Measurements from ENCODE around the gene GYG2.

Gene GYG2

DNA sequence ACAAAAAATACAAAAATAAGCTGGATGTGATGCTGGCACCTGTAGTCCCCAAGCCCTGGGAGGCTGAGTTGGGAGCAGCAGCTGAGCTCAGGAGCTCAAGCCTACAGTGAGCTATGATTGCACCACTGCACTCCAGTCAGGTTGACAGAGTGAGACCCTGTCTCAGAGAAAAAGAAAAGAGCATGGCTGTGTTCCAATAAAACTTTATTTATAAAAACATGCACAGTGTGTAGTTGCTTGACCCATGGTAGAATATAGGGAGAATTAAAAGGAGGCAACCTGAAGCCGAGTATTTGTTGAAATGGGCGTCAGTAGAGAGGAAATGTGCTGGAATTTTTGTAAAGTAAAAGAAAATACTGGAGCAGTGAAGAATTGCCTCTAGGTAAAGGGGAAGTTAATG lies 27.0 kb downstream of the GYG2 start:
- Histone ChIP-seq H3K4me1 (no peaks in the 10 kb centered on the region), H3K27ac (no peak overlapping the region), H3K9me3 (ENCODE audit: control insufficient read depth, low read length) (no peaks in the 10 kb centered on the region), H2AFZ (no peak overlapping the region), H3K9ac (no peak overlapping the region), H3K36me3 (ENCODE audit: control insufficient read depth, insufficient read depth, low read length) (no peaks in the 10 kb centered on the region), H3K79me2 (no peaks in the 10 kb centered on the region), H3K4me3 (ENCODE audit: low read depth, low read length) (no peak overlapping the region), H3K27me3 (ENCODE audit: control insufficient read depth, insufficient read depth, low read length) (no peaks in the 10 kb centered on the region), H3K4me2 (ENCODE audit: low read length) (no peak overlapping the region)
- TF ChIP-seq, protein P1, sequence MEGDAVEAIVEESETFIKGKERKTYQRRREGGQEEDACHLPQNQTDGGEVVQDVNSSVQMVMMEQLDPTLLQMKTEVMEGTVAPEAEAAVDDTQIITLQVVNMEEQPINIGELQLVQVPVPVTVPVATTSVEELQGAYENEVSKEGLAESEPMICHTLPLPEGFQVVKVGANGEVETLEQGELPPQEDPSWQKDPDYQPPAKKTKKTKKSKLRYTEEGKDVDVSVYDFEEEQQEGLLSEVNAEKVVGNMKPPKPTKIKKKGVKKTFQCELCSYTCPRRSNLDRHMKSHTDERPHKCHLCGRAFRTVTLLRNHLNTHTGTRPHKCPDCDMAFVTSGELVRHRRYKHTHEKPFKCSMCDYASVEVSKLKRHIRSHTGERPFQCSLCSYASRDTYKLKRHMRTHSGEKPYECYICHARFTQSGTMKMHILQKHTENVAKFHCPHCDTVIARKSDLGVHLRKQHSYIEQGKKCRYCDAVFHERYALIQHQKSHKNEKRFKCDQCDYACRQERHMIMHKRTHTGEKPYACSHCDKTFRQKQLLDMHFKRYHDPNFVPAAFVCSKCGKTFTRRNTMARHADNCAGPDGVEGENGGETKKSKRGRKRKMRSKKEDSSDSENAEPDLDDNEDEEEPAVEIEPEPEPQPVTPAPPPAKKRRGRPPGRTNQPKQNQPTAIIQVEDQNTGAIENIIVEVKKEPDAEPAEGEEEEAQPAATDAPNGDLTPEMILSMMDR (IDR thresholded peaks at IDR 0.05), result no peak

DNA sequence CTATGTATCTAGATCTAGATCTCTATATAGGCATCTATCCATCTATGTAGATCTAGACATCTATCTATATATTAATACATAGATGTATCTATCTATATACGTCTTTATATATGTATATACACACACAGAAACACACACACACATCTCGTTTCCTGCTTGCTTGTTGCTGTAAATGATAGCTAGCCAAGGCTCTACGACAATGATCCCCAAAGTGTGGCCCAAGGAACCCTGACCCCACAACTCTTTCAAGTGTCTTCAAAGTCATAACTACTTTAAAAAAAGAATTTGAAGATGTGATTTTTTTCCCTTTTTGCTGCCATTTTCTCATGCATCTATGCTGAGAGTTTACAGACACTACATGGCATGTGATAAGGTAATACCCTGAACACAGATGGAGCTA lies 28.8 kb downstream of the GYG2 start:
- Histone ChIP-seq H3K4me3 (ENCODE audit: low read depth, low read length) (no peak overlapping the region), H3K9me3 (ENCODE audit: control insufficient read depth, low read length) (no peaks in the 10 kb centered on the region), H3K79me2 (no peaks in the 10 kb centered on the region), H3K9ac (no peak overlapping the region), H2AFZ (no peak overlapping the region), H3K4me1 (no peaks in the 10 kb centered on the region), H3K27me3 (ENCODE audit: control insufficient read depth, insufficient read depth, low read length) (no peaks in the 10 kb centered on the region), H3K4me2 (ENCODE audit: low read length) (no peak overlapping the region), H3K27ac (no peak overlapping the region), H3K36me3 (ENCODE audit: control insufficient read depth, insufficient read depth, low read length) (no peaks in the 10 kb centered on the region)
- TF ChIP-seq, protein P1 (IDR thresholded peaks at IDR 0.05), result no peak

DNA sequence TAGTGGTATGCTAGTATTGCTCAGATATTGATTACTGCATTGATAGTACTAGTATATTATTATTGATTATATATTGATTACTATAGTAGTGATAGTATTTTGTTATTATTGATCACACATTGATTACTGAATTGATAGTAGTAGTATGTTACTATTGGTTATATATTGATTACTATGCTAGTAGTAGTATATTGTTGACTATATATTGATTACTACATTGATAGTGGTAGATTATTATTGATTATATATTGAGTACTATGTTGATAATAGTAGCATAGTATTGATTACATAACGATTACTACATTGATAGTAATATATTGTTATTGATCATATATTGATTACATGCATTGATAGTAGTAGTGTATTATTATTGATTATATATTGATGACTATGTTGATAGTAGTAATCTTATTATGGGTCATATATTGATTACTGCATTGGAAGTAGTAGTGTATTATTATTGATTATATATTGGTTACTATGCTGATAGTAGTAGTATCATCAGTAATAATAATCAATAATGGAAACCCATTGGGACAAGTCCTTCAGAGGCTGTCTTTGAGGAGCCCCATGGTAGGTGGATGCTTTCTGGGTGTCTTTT lies 30.6 kb downstream of the GYG2 start:
- Histone ChIP-seq H3K27ac (no peak overlapping the region), H3K4me3 (ENCODE audit: low read depth, low read length) (no peak overlapping the region), H3K36me3 (ENCODE audit: control insufficient read depth, insufficient read depth, low read length) (no peaks in the 10 kb centered on the region), H3K9me3 (ENCODE audit: control insufficient read depth, low read length) (no peaks in the 10 kb centered on the region), H3K4me1 (no peaks in the 10 kb centered on the region), H3K79me2 (no peaks in the 10 kb centered on the region), H2AFZ (no peak overlapping the region), H3K27me3 (ENCODE audit: control insufficient read depth, insufficient read depth, low read length) (no peaks in the 10 kb centered on the region), H3K9ac (no peak overlapping the region), H3K4me2 (ENCODE audit: low read length) (no peak overlapping the region)
- TF ChIP-seq, protein P1 (IDR thresholded peaks at IDR 0.05), result no peak

- Histone ChIP-seq H3K9me3 (ENCODE audit: control insufficient read depth, low read length) (no peaks in the 10 kb centered on the region), H3K9ac (no peak overlapping the region), H3K4me2 (ENCODE audit: low read length) (no peak overlapping the region), H3K4me1 (no peaks in the 10 kb centered on the region), H3K4me3 (ENCODE audit: low read depth, low read length) (no peak overlapping the region), H3K27ac (no peak overlapping the region), H3K79me2 (no peaks in the 10 kb centered on the region), H3K36me3 (ENCODE audit: control insufficient read depth, insufficient read depth, low read length) (no peaks in the 10 kb centered on the region), H2AFZ (no peak overlapping the region), H3K27me3 (ENCODE audit: control insufficient read depth, insufficient read depth, low read length) (no peaks in the 10 kb centered on the region)
- TF ChIP-seq, protein P1 (IDR thresholded peaks at IDR 0.05), result no peak
Observed at GRCh38 chrX:2862404-2862803, 33.7 kb downstream of the GYG2 start.

GRCh38 chrX:2863646-2864045 lies 34.9 kb downstream of the GYG2 start:
- no peak overlapping the region for H2AFZ ChIP-seq
- H3K27ac ChIP-seq, result no peak overlapping the region
- H3K9ac ChIP-seq, result no peak overlapping the region
- no peak overlapping the region for H3K4me2 ChIP-seq (ENCODE audit: low read length)
- TF ChIP-seq, protein P1 (IDR thresholded peaks at IDR 0.05), result no peak
- H3K4me3 ChIP-seq (ENCODE audit: low read depth, low read length), result no peak overlapping the region
- H3K4me1 ChIP-seq, result no peaks in the 10 kb centered on the region
- H3K9me3 ChIP-seq (ENCODE audit: control insufficient read depth, low read length), result no peaks in the 10 kb centered on the region
- no peaks in the 10 kb centered on the region for H3K36me3 ChIP-seq (ENCODE audit: control insufficient read depth, insufficient read depth, low read length)
- H3K79me2 ChIP-seq, result no peaks in the 10 kb centered on the region
- H3K27me3 ChIP-seq (ENCODE audit: control insufficient read depth, insufficient read depth, low read length), result no peaks in the 10 kb centered on the region
